GM23338 (cell line): ENCODE data around the gene AQP6.

Source experiments
- TF ChIP-seq, protein P1 (sequence below), 2 experiments: fragments of 200-600 bp in 1 of 2; sonication (generic) in 1 of 2; conservative IDR thresholded peaks; 2 replicates each; pipeline versions ENCODE4 v1.5.1 to v1.6.1; 2016 to 2017; ENCODE audit warnings: antibody characterized with exemption in 2 of 2, low read depth in 2 of 2, mild to moderate bottlenecking in 2 of 2, moderate library complexity in 1 of 2
- TF ChIP-seq, protein P2 (sequence below): IDR thresholded peaks from one replicate; pipeline ENCODE4 v1.6.1; 2018; ENCODE audit warnings: antibody characterized with exemption; ENCODE audit not compliant: unreplicated experiment

DNA sequence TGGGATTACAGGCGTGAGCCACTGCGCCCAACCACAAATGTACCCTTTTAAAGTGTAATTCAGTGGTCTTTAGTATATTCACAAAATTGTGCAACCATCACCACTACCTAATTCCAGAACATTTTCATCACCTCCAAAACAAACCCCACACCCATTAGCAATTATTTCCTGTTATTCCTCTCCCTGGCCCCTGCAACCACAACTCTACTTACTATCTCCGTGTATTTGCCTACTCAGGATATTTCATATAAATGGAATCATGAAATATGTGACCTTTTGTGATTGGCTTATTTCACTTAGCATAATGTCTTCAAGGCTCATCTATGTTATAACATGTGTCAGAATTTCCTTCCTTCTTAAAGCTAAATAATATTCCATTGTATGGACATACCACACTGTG is 38.2 kb upstream of the AQP6 start:
- TF ChIP-seq, protein P1, sequence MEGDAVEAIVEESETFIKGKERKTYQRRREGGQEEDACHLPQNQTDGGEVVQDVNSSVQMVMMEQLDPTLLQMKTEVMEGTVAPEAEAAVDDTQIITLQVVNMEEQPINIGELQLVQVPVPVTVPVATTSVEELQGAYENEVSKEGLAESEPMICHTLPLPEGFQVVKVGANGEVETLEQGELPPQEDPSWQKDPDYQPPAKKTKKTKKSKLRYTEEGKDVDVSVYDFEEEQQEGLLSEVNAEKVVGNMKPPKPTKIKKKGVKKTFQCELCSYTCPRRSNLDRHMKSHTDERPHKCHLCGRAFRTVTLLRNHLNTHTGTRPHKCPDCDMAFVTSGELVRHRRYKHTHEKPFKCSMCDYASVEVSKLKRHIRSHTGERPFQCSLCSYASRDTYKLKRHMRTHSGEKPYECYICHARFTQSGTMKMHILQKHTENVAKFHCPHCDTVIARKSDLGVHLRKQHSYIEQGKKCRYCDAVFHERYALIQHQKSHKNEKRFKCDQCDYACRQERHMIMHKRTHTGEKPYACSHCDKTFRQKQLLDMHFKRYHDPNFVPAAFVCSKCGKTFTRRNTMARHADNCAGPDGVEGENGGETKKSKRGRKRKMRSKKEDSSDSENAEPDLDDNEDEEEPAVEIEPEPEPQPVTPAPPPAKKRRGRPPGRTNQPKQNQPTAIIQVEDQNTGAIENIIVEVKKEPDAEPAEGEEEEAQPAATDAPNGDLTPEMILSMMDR (conservative IDR thresholded peaks at IDR 0.05; ENCODE audit: low read depth in 2 of 2): no peak
- TF ChIP-seq, protein P2, sequence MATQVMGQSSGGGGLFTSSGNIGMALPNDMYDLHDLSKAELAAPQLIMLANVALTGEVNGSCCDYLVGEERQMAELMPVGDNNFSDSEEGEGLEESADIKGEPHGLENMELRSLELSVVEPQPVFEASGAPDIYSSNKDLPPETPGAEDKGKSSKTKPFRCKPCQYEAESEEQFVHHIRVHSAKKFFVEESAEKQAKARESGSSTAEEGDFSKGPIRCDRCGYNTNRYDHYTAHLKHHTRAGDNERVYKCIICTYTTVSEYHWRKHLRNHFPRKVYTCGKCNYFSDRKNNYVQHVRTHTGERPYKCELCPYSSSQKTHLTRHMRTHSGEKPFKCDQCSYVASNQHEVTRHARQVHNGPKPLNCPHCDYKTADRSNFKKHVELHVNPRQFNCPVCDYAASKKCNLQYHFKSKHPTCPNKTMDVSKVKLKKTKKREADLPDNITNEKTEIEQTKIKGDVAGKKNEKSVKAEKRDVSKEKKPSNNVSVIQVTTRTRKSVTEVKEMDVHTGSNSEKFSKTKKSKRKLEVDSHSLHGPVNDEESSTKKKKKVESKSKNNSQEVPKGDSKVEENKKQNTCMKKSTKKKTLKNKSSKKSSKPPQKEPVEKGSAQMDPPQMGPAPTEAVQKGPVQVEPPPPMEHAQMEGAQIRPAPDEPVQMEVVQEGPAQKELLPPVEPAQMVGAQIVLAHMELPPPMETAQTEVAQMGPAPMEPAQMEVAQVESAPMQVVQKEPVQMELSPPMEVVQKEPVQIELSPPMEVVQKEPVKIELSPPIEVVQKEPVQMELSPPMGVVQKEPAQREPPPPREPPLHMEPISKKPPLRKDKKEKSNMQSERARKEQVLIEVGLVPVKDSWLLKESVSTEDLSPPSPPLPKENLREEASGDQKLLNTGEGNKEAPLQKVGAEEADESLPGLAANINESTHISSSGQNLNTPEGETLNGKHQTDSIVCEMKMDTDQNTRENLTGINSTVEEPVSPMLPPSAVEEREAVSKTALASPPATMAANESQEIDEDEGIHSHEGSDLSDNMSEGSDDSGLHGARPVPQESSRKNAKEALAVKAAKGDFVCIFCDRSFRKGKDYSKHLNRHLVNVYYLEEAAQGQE: no peak
